ENCODE data around the gene PDE9A. TPM values are rescaled to one million over a fixed set of nuclear protein-coding genes. Genes with fewer than 3 reads are reported as not detected.

Gene PDE9A
- total RNA-seq, 1 donor from 2014 or later = 9.8 TPM

DNA sequence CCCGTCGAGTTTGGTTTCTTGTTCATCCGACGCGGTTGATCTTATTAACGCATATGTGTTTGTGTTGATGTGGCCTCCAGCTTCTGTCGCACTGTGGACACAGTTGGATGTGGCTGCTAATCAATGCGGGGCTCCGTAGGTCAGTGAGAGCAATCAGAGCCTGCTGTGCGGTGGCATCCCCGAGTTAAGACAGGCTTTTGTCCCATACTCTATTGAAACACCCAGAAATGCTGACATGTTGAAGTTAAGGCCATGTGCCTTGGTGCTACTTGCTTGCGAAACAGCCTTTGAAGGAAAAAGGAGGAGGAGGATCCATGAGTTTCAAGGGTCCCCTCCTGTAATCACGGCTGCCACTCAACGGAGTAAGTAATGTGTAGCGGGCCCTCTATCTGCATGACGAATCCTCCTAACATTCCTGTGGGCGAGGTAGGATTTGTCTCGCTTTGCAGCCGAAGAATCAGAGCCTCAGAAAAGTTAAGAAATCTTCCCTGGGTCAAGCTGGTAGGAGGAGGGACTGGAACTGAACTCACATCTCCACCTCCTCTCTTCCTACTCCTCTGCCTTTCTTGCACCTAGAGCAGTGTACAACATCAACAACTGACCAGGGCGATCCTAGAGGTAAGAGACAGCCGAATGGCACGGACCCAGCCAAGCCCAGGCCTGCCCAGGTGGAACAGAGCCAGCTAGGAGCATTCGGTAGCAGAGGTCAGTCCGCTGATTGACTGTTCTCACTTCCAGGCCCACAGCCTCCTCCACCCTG lies 19.5 kb downstream of the PDE9A start:
- DNase-seq = no peak

DNA sequence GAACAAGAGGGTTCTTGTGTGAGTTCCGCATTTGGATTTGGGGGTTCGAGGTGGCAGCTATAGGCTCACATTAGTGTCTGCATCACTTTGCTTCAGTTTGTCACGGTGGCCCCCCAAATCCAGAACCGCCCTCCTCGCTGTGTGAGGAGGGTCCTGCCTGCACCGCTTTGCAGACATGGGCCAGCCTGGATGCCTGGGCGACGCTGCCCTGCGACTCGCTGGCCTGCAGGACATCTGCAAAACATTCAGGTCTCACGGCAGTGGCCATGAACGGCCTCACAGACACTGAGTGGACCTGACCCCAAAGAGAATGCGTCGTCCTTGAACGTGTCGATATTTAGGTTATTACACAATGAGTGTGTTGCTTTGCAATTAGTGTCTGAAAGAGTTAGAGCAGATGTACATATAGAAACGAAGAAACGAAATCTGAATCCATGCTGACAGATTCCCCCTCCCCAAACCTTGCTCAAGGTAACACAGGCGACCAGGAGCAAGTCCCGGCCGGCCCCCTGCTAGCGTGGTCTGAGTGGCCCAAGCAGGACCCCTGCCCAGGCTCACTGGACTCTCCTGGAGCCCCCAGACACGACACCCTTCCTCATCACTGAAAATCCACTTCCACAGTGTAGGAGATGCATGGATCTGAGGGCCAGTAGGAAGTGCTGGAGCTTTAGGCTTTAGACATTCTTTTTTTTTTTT lies 20.4 kb downstream of the PDE9A start:
- DNase-seq = no peak

DNA sequence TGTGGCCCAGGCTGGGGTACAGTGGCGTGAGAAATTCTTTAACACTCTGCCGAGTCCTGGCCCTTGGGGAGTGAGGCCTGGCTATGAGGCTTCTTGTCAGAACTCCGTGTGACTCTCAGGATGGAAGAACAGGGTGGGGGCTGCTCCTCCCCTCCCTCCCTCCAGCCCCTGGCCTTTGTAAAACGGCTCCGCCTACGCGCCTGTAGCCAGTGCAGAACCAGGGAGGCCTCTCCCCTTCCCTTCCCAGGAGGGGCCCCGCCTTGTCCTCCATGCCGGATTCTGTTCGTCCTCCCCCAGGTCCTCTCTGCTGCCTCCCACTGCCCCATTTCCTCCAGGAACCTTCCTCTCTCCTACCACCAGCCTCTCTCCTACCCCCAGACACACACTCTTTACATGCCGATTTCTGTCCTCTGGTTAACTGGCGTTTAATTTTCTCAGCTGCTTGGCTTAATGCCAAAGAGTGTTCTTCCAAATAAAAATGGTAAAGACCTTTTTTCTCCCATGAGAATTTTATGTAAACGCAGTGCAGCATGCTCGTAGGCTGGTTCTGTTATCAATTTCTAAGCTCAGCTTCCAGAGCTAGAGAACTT lies 21.0 kb downstream of the PDE9A start:
- peak; percentile 92 for DNase-seq

DNA sequence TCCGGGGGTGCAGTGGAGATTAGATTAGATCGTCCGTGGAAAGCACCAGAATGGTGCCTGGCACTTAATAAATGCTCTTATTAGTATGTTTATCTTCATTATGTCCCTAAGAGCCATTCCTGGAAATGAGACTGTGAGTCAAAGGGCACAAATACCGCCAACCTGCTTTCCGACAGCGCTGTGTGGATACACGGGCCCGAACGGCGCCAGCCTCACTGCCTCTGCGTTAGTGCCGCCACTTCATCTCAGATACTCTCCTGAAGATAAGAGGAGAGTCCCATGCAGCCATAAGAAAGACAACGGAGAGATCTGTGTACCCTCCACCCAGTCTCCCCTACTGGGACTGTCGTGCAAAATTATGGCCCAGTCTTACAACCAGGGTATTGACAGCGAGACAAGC lies 22.0 kb downstream of the PDE9A start:
- no peak for DNase-seq

DNA sequence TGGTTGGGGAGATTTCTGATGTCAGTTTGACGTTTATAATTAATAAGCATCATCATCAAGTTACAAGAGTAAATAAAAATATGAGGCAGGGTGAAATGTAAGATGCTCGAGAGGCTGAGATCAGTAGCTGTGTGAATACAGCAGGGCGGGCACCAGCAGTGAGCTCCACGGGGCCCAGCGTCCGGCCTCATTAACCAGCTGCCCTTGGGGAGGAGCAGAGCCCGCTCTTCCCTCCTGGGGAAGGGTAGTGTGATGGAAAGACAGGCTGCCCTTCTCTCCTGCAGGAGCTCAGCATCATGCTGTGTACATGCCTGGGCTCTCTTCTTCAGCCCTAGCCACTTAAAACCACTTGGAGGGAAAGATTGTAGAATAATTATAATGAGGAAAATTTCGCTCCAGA lies 23.4 kb downstream of the PDE9A start:
- DNase-seq = no peak

DNA sequence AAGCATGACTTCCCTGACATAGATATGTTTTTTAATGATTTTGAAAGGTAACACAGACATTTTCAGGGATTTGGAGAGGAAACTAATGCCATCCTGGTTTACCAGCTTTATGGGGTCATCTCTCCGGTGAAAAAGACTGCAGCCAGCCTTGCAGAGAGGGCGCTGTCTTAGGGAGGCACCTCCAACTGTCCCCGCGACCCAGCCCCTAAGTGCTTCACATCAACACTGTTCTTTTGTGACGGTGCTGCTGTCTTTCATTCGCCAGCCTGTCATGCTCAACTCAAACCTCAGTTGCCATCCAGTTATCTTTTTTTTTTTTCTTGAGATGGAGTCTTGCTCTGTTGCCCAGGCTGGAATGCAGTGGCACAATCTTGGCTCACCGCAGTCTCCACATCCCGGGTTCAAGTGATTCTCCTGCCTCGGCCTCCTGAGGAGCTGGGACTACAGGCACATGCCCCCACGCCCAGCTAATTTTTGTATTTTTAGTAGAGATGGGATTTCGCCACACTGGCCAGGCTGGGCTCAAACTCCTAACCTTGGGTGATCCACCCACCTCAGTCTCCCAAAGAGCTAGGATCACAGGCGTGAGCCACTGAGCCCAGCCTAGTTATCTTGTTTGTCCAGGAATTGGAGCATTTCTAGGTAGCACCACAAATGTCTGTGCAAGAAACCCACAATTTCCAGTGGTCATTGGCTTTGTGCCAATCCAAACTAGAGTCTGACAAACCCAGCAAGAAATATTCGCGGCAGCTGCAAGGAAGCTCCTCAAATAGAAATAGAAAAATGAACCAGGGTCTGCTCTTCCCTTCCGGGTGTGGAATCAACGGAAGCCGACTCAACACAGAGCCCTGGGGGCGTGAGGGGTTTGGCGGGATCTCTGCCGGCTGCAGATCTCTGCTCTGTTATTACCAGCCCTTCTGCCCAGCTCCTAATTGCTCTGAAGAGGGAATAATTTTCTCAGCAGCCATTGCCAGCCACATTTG lies 24.2 kb downstream of the PDE9A start:
- peak; percentile 85 for DNase-seq

DNA sequence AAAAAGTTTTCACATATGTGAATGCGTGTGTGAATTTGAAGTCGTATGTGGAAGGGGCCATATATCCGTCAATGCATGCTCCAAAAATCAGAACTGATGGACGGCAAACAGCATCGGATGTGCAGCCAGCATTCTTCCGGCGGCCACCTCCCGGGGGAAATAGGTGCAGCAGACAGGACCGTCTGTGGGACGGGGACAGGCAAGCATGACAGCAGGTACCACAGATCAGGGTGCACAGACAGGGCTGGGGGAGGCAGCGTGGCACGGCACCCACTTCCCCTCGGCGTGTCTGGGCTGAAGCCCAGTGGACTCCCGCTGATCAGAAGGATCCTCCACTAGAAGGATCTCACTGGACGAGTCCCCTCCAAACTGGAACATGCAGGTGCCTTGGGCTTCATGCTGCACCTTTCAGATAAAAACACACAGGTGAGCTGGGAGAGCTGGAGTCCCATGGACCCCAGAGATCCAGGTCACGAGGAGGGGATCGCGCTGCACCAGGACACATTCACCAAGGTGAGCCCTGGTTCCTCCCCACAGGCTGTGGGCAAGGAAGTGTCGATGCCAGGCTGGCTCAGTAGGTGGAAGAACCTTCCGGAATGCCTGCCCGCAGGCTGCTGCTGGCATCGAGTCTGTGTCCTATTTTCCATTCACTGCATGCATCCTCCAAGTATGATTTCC lies 25.3 kb downstream of the PDE9A start:
- DNase-seq = no peak

DNA sequence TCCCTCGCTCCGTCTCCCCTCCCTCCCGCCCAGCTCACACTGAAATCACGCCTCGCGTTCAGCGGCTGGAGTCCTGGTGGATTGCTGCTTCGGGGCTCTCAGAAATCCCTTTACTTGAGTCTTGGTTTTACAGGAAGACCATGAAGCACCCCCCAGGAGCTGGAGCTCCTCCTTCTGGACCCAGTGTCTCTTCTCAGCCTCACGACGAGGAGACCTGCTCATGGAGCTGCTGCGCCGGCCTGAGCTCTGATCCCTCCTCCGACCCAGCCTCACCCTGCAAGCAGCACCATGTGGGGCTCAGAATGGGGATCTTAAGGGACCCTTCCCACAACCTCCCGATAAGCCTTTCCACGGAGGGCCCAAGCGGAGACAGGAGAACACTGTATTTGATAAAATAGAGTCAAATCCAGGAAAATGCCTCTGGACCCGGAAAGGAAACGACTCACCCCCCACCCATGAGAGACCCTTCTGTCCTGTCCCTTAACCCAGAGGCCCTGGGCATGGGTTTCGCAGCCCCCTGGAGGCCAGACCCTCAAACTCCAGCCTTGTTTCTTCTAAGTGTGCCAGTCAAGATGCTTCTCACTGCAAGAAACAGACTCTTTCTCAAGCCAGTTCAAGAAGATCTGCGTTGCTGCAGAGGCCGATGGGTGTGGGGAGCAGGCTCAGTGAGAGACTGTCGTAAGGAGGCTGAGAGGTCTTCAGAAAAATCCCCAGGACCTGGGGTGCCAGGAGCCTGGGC lies 26.1 kb downstream of the PDE9A start:
- DNase-seq = no peak

DNA sequence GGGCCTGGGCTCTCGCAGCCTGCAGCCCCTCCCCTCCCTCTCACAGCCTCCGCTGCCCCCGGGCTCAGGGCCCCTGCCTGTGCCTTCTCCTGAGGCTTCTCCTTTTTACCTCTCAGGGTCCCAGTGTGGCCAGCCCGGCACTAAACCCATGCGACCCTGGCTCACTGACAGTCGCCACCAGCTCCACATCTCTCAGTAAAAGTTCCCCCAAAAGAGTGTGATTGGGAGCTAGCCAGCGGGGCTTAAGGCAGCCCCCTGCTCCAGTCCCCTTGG lies 26.6 kb downstream of the PDE9A start:
- DNase-seq = no peak

DNA sequence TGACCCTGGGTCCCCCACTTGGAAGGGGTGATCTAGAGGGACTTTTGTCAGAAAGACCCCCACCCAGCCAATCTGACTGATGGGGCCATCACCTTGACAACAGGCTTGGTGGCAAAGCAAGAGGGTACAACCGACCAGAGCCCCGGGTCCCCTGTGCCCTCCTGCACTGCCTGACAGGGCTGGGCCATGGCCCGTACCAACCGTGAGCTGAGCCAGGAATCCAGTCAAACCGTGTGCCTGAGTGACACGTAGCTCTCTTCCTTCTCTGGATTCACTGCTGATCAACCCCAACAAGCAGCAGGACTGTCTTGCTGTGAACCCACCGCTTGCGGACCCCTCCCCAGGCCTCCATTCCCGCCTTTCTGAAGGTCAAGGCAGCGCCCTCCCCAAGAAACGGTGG lies 27.0 kb downstream of the PDE9A start:
- no peak for DNase-seq

DNA sequence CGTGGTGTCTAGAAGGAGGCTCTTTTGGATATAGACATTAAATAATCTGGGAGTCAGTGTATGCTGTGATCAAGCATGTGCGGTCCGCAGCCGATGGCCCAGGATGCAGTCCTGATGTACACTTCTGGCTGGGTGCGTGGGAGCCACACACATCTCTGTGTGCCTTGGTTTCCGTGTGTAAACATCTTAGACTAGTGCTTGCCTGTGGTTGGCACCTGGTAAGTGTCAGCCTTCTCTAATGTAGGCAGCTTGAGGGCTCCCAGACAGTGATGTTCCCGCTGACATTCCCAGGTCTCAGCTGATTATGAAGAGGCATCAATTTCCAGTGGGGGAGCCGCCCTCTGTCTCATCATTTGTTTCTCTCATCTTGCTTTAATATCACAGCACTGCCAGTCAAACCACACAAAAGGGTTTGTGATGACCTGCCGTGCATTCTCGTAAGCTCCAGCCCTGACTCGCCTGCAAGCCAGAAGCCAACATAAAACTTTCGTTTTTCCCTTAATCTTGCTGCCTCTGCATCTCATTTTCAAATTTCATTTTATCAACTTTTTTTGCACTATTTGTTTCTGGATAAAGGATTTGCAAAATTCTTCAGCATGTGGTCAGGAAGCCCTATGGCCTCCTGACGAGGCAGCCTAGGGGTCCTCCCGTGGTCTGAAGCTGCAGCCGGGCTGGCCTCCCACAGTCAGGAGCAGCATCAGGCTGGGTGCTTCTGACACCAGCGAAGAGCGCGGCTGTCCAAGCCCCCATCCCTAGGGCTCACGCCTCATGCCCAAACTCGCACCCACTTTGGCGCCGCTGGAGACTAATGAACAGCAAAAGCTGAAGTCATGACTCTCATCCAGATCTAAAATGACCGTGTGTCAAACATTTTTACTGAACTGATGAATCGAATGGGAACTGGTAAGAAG lies 28.1 kb downstream of the PDE9A start:
- no peak for DNase-seq

DNA sequence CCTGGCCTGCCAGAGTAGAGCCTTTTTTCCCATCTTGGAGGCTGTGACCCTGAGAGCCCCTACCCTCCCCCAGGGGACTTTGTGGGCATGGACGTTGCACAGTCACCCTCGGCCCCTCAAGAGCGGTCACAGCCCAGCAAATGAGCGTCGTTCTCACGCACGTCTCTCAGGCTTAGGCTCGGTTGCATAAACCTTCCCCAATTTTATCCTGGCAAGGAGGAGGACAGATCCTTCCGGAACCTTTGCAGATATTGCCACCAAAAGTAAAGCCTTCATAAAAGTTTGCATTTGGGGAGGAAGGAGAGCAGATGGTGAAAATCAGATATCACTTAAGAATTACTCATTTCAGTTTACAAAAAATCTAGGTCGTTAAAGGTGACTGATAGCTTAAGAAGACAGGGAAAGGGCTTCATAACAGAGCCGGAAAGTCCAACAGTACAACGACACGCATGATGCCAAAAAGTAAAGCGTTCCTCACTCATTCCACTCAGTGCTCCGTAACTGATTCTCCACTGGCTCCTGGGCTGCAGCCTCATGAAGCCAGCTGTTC lies 29.3 kb downstream of the PDE9A start:
- DNase-seq = peak; percentile 48

DNA sequence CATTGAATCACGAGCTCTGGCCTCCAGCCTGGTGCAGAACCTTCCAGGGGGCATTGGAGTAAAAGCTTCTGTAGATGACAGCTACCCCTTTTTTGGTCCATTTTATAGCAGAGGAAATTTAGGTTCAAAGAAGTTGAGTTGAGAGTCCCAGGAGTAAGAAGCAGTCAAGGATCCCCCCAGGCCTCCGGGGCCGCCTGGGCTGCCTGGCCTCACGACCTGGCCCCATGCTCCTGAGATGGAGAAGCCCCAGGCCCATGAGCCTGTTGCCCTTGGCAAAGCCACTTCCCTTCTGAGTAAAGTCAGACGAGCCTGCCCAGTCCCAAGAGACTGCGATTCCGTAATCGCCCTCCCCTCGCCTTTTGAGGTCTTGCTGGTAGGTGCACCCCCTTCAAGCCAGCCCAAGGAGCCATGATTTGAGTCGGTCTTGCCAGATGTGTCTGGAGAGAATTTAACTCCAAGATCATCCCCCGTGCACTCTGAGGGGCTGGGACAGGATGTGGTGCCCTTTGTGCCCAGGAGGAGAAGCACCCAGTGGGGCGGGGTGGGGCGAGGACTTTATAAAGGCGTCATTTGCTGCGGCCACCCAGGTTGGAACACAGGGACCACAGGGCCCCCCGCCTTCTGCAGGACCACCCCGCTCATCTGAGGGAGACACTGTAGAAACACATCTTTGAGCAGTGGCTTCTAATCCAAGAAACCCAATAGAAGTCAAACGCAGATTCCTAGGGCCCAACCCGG lies 30.1 kb downstream of the PDE9A start:
- DNase-seq = no peak

DNA sequence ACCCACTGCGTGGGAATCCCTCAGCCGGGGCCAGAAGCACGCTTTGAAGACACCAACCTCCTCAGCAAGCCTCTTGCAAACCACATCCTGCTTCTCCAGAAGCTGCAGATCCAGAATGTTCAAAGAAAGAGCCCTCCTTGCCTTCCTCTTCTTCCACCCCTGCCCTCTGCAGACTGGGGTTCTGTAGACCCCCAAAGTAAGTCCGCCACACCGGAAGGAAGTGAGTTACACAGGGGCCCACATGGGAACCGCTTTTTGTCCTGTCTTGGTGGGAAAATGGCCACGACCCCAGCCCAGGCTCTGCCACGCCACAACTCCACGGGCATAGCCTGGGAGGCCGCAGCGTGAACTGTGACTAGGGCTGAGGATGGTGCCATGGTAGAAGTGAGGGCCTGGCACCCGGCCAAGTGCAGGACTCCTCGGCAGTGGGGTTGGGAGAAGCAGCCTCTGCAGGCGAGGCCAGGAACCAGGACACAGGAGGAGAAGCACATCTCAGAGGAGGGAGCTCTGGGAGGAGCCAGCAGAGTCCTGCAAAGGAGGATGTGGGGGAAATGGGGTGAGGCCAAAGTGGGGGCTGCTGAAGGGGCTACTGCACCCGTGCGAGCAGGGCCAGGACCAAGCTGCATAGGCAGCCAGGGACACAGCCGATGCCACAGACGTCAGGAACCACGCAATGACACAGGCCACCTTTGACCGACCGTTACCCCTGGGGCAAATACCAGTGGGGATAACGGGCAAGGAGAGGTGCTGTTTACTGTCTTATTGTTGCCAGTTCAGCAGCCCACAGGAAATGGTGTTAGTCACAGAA lies 30.9 kb downstream of the PDE9A start:
- DNase-seq = no peak

DNA sequence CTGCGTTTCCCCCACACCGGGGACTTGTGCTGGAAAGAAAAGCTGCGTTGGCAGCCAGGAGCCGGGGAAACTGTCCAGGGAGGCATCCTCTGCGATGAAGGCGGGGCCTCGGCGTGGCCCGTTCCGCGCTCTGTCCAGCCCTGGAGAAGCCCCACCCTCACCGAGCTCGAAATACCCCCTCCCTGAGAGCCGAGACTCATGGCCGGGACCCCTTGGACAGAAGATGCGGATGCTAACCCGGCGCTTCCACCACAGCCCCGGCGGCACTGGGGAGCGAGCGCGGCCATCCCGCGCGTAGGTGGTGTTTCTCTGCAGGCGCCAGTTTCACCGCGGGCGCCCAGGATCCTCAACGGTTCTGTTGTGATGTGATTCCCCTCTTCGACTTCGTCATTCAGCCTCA lies 31.6 kb downstream of the PDE9A start:
- DNase-seq = no peak

DNA sequence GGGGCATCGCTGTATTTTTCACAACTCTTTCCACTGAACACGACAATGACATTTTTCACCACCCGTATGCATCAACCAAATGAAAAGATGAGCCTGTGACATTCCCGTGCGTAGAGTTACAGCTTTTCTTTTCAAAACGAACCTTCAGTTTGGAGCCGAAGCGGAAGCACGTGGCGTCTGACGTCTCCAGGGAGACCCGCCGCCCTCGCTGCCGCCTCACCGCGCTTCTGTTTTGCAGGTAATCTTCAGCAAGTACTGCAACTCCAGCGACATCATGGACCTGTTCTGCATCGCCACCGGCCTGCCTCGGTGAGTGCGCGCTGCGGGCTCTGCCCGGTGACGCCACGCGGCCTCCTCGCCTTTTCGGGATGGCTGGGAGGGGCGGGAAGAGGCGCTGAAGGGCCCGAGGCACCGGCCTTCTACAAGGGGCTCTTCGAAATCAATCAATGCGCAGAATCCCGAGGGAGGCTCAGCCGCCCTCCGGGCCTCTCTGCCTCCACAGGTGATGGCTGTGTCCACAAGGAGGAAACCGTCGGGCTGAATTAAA lies 32.6 kb downstream of the PDE9A start:
- no peak for DNase-seq

DNA sequence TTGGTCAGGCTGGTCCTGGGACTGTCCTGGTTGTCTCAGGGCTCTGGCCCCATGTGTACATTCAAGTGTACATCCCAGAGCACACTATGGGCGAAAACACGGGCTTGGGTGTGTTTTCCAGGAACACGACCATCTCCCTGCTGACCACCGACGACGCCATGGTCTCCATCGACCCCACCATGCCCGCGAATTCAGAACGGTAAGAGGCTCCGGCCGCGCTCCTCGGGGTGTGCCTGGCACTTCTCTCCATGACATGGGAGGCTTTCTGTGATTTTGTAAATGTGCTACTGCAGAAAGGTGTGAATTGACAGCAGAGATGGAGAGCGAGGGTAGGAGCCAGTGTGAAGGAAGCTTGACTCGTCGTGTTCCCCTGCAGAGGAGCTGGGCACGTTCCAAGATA lies 34.4 kb downstream of the PDE9A start:
- no peak for DNase-seq
